ENCODE measurements around the gene IBTK.

IBTK gene

DNA sequence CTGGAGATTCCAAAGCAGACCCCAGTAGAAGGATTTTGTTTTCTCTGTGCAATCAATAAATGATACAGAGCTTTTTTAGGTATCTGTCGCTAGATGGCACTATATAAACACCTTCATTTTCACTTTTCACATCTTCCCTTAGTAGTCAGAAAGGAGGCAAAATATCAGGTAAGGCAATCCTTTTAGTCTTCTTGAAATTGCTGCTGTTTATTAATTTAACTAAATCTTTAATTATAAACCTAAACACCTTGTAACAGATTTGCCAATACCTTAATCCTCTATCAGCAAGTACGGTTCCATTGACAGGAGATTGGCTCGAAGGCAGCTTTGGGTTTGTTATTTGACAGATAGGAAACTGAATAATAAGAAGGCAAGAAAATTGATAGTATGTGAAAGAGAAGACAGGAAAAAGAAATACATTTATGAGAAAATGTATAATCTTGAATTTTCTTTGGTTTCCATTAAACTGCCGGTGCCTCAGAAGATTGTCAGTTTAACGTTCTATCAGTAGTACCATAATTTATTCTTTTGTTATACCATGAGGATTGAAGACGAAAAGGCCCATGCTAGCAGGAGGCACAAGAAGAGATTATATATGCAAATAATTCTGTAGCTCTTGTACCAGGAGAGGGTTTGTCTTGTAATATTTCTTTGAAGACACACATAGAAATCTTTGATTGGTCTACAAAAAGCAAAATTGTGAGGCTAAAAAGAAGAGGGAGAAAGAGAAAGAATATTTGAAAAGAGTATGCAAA is 23.5 kb upstream of the IBTK start:
- DNase-seq (ENCODE audit: low read depth), result no peak
- no peak overlapping the region for H3K4me3 ChIP-seq (ENCODE audit: low read depth, low read length)
- TF ChIP-seq, protein P1, sequence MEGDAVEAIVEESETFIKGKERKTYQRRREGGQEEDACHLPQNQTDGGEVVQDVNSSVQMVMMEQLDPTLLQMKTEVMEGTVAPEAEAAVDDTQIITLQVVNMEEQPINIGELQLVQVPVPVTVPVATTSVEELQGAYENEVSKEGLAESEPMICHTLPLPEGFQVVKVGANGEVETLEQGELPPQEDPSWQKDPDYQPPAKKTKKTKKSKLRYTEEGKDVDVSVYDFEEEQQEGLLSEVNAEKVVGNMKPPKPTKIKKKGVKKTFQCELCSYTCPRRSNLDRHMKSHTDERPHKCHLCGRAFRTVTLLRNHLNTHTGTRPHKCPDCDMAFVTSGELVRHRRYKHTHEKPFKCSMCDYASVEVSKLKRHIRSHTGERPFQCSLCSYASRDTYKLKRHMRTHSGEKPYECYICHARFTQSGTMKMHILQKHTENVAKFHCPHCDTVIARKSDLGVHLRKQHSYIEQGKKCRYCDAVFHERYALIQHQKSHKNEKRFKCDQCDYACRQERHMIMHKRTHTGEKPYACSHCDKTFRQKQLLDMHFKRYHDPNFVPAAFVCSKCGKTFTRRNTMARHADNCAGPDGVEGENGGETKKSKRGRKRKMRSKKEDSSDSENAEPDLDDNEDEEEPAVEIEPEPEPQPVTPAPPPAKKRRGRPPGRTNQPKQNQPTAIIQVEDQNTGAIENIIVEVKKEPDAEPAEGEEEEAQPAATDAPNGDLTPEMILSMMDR (IDR thresholded peaks at IDR 0.05; ENCODE audit: low read depth, low read length, missing control alignments), result peak; percentile 41

DNA sequence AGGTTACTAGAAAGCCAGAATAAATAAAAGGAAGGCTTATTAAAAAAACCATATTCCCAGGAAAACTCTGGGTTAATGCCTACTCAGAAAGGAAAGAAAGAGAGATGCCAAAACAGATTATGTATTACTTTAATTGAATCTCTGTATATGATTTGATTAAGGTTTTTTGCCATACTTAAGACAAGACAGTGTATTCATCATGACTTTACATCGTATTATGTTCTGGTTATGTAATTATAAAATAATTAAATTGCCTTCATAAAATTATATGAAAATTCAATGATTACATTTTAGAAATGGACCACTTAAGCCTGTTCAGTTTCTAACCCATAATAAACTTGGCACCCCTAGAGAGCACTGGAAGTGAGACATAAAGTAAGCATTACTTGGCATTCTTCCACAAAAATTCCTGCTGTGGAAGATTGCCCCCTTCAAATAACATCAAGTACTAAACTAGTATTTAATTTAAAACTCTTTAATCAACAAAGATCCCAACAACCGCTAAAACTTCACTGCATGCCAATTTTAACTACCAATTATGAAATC is 20.8 kb upstream of the IBTK start:
- TF ChIP-seq, protein P1 (IDR thresholded peaks at IDR 0.05; ENCODE audit: low read depth, low read length, missing control alignments), result no peak
- no peak overlapping the region for H3K4me3 ChIP-seq (ENCODE audit: low read depth, low read length)
- DNase-seq (ENCODE audit: low read depth), result no peak

DNA sequence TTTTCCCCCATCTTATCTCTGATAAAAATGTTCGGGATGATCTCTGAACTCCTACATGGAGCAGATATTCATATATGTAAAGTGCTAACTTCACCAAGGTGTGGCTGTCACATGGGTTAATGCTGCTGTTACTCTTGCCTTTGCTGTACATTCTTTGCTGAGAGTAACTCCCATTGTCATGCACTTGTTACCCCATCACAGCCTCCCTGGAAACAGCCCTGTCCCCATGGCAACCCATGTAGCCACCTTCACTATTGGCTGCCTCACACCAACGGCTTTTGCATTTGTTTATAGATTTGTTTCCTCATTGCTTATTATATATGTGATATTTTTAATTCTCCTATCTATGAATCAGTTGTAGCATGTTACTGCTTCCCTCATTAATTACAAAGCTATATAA is 17.3 kb upstream of the IBTK start:
- TF ChIP-seq, protein P1 (IDR thresholded peaks at IDR 0.05; ENCODE audit: low read depth, low read length, missing control alignments), result no peak
- DNase-seq (ENCODE audit: low read depth), result no peak
- no peak overlapping the region for H3K4me3 ChIP-seq (ENCODE audit: low read depth, low read length)

DNA sequence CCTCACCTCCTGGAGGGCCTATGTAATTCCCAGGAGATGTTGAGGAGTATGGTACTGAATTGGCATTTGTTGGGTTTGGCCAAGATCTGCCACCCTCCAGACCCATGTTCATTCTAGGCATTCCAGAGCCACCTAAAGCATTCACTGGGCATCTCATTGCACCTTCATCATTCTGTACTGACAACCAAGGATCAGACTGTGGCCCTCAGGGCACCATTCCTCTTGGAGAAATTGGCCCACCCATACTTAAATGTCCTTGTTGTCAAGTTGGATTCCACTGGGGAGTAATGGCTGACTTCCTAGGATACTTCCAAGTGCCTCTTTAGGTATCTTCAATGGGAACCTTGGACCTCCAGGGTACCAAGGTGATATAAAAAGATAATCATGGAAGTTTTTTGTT is 16.8 kb upstream of the IBTK start:
- H3K4me3 ChIP-seq (ENCODE audit: low read depth, low read length), result no peak overlapping the region
- TF ChIP-seq, protein P1 (IDR thresholded peaks at IDR 0.05; ENCODE audit: low read depth, low read length, missing control alignments), result no peak
- no peak for DNase-seq (ENCODE audit: low read depth)

DNA sequence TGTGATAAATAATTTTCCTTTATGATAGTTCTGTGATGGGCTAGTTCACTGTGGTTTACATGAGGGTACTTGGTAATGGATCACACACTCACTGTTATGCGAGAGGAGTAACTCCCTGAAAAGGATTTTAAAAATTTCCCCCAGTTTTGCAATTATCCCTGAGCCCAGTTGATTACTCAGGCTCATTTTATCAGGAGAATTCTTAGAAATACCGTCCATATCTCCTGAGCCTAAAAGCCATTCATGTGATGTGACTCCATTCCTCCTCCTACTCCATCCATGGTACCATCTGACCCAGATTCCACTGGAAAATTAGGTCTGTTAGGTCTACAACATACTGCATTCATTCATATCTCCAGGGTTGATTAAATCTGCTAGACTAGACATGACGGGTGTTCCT is 16.4 kb upstream of the IBTK start:
- H3K4me3 ChIP-seq (ENCODE audit: low read depth, low read length), result no peak overlapping the region
- TF ChIP-seq, protein P1 (IDR thresholded peaks at IDR 0.05; ENCODE audit: low read depth, low read length, missing control alignments), result no peak
- no peak for DNase-seq (ENCODE audit: low read depth)

DNA sequence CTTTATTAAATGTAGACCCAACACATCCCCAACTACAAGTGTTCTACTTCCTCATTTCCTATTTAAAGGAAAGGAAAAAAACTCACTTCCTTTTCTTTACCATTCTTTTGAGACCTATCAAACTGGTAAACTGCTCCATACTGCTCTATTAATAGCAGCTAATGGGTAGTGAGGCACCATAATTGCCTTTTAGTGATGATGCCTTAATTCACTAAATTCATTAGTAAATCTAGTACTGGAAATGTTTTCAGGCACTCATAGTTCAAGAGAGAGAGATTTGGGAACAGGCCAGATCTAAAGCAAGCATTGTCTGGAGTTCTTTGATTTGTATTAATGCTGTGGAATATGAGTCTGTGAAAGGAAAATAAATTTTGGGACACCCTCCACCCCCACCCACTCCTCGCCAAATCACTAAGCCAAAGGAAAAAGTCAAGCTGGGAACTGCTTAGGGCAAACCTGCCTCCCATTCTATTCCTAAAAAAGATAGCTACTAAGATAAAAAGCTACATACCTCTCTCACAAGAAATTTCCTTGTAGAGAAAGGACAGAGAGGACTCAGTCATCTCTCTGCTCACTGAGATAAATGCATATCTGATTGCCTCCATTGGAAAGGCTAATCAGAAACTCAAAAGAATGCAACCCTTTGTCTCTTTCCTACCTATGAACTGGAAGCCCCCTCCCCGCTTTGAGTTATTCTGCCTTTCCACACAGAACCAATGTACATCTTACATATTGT is 13.6 kb upstream of the IBTK start:
- DNase-seq (ENCODE audit: low read depth), result no peak
- TF ChIP-seq, protein P1 (IDR thresholded peaks at IDR 0.05; ENCODE audit: low read depth, low read length, missing control alignments), result no peak
- no peak overlapping the region for H3K4me3 ChIP-seq (ENCODE audit: low read depth, low read length)
